ENCODE results near the gene ZP3.

DNA sequence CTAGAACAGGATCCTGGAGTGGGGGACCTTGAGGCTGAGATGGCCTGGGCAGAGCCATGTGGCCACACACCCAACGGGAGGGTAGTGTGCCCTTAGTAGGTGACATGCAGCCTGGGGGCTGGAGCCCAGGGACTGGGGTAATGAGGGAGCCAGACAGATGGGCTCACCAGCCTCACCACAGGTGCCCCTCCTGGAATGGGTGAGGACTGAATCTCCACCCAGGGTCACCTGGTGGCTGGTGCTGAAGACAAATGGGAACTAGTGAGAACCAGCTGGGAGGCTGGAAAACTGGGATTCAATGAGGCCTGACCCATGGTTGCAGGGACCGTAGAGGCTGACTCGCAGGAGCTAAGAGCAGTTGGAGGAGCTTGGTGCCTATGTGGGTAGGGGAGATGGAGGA lies 6.1 kb downstream of the ZP3 start:
- TF ChIP-seq, protein P1, sequence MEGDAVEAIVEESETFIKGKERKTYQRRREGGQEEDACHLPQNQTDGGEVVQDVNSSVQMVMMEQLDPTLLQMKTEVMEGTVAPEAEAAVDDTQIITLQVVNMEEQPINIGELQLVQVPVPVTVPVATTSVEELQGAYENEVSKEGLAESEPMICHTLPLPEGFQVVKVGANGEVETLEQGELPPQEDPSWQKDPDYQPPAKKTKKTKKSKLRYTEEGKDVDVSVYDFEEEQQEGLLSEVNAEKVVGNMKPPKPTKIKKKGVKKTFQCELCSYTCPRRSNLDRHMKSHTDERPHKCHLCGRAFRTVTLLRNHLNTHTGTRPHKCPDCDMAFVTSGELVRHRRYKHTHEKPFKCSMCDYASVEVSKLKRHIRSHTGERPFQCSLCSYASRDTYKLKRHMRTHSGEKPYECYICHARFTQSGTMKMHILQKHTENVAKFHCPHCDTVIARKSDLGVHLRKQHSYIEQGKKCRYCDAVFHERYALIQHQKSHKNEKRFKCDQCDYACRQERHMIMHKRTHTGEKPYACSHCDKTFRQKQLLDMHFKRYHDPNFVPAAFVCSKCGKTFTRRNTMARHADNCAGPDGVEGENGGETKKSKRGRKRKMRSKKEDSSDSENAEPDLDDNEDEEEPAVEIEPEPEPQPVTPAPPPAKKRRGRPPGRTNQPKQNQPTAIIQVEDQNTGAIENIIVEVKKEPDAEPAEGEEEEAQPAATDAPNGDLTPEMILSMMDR (IDR thresholded peaks at IDR 0.05), result no peak
- TF ChIP-seq POLR2AphosphoS5 (IDR thresholded peaks at IDR 0.05) (no peak), EP300 (IDR thresholded peaks at IDR 0.05) (no peak), POLR2A (IDR thresholded peaks at IDR 0.05; ENCODE audit: low read depth) (no peak)
